ENCODE results near the gene CHN2.

The CHN2 gene

GRCh38 chr7:29319719-29320521 lies 125.3 kb downstream of the CHN2 start:
- H3K9me3 ChIP-seq (ENCODE audit: control insufficient read depth, low read length), result no peaks in the 10 kb centered on the region
- no peak overlapping the region for H2AFZ ChIP-seq
- no peaks in the 10 kb centered on the region for H3K79me2 ChIP-seq
- H3K9ac ChIP-seq, result no peak overlapping the region
- TF ChIP-seq, protein P1, sequence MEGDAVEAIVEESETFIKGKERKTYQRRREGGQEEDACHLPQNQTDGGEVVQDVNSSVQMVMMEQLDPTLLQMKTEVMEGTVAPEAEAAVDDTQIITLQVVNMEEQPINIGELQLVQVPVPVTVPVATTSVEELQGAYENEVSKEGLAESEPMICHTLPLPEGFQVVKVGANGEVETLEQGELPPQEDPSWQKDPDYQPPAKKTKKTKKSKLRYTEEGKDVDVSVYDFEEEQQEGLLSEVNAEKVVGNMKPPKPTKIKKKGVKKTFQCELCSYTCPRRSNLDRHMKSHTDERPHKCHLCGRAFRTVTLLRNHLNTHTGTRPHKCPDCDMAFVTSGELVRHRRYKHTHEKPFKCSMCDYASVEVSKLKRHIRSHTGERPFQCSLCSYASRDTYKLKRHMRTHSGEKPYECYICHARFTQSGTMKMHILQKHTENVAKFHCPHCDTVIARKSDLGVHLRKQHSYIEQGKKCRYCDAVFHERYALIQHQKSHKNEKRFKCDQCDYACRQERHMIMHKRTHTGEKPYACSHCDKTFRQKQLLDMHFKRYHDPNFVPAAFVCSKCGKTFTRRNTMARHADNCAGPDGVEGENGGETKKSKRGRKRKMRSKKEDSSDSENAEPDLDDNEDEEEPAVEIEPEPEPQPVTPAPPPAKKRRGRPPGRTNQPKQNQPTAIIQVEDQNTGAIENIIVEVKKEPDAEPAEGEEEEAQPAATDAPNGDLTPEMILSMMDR (IDR thresholded peaks at IDR 0.05), result no peak
- H3K27ac ChIP-seq, result no peak overlapping the region
- no peaks in the 10 kb centered on the region for H3K36me3 ChIP-seq (ENCODE audit: control insufficient read depth, insufficient read depth, low read length)
- H3K4me2 ChIP-seq (ENCODE audit: low read length), result no peak overlapping the region
- no peaks in the 10 kb centered on the region for H3K4me1 ChIP-seq
- no peak overlapping the region for H3K4me3 ChIP-seq (ENCODE audit: low read depth, low read length)
- H3K27me3 ChIP-seq (ENCODE audit: control insufficient read depth, insufficient read depth, low read length), result no peaks in the 10 kb centered on the region

DNA sequence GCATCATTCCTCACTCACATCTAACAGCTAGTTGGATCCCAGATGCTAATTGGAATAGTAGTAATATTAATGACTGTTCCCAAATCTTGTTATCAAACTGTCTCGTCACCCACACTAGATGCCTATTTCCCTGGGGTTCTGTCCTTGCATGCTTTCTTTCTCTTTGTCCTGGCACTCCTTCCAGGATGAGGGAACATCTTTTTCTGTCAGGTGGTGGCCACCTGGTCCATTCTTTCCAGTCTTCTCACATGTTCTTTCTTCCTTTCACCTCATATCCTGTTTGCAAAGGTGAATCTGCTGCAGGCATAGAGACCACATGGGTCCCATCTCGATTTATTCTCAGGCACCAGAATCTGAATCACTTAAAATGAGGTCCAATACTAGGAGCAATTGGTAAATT lies 126.0 kb downstream of the CHN2 start:
- Histone ChIP-seq H3K27ac (no peak overlapping the region), H3K9me3 (ENCODE audit: control insufficient read depth, low read length) (no peaks in the 10 kb centered on the region), H3K36me3 (ENCODE audit: control insufficient read depth, insufficient read depth, low read length) (no peaks in the 10 kb centered on the region), H3K4me3 (ENCODE audit: low read depth, low read length) (no peak overlapping the region), H2AFZ (no peak overlapping the region), H3K27me3 (ENCODE audit: control insufficient read depth, insufficient read depth, low read length) (no peaks in the 10 kb centered on the region), H3K9ac (no peak overlapping the region), H3K79me2 (no peaks in the 10 kb centered on the region), H3K4me2 (ENCODE audit: low read length) (no peak overlapping the region), H3K4me1 (no peaks in the 10 kb centered on the region)
- TF ChIP-seq, protein P1 (IDR thresholded peaks at IDR 0.05), result no peak

DNA sequence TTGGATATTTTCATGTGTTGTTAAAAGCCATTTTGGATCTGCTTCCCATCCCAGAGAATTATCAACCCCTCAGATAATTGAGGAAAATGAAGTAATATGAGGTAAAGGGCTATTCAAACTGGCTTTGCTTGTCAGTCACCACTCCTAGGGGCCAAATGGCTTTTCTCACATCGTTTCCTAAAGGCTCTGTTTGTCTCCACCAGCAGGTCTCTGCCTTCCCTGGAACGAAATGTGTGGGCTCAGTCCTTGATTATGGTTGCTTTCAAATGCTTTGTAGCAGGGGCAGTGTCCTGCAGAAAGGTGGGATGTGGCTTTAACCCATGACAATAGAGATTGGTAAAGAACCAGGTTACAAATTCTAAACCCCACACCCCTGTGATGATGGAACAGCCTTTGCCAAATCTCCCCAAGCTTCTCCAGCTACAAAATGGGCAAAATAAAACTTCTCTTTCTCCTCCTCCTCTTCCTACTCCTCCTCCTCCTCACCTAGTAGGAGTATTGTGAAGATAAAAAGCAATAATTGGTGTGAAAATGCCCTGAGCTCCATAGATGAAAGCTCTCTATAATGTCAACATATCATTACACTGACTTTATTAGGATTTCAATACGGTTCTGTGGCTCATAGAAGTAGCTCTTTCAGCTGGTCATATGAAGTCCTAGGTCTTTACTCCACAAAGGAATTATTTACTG lies 127.6 kb downstream of the CHN2 start:
- Histone ChIP-seq H3K79me2 (no peaks in the 10 kb centered on the region), H2AFZ (no peak overlapping the region), H3K9ac (no peak overlapping the region), H3K4me1 (no peaks in the 10 kb centered on the region), H3K4me3 (ENCODE audit: low read depth, low read length) (no peak overlapping the region), H3K9me3 (ENCODE audit: control insufficient read depth, low read length) (no peaks in the 10 kb centered on the region), H3K4me2 (ENCODE audit: low read length) (no peak overlapping the region), H3K36me3 (ENCODE audit: control insufficient read depth, insufficient read depth, low read length) (no peaks in the 10 kb centered on the region), H3K27me3 (ENCODE audit: control insufficient read depth, insufficient read depth, low read length) (no peaks in the 10 kb centered on the region), H3K27ac (no peak overlapping the region)
- TF ChIP-seq, protein P1 (IDR thresholded peaks at IDR 0.05), result no peak

DNA sequence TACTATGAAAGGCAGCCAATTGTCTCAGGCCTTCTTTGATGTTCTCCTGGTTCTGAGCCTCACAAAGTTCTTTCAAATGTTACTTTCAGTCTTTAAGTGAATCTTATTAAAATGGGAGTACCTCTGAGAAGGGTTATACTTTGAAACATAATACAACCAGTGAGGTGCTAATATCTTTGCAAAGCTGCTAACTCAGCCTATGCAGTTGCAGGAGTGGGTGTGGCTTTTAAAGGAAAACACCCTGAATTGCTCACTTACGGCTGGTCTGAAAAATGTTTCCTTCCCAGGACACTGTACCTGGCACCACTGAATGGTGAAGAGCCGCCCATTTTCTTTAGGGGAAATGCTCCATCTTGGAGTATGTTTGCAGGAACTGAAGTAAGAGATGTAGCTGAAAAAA lies 130.9 kb downstream of the CHN2 start:
- Histone ChIP-seq H3K27me3 (ENCODE audit: control insufficient read depth, insufficient read depth, low read length) (no peaks in the 10 kb centered on the region), H3K9me3 (ENCODE audit: control insufficient read depth, low read length) (no peaks in the 10 kb centered on the region), H3K79me2 (no peaks in the 10 kb centered on the region), H3K4me1 (no peaks in the 10 kb centered on the region), H3K4me3 (ENCODE audit: low read depth, low read length) (no peak overlapping the region), H3K27ac (no peak overlapping the region), H3K4me2 (ENCODE audit: low read length) (no peak overlapping the region), H3K36me3 (ENCODE audit: control insufficient read depth, insufficient read depth, low read length) (no peaks in the 10 kb centered on the region), H2AFZ (no peak overlapping the region), H3K9ac (no peak overlapping the region)
- TF ChIP-seq, protein P1 (IDR thresholded peaks at IDR 0.05), result no peak

Measured in parathyroid adenoma (tissue), 2 donors.